ENCODE results near the gene PPIE. TPM values are rescaled to one million over a fixed set of nuclear protein-coding genes. Genes with fewer than 3 reads are reported as not detected.

The PPIE gene
- total and polyA plus RNA-seq, 2 of the 8 experiments (the other 6 are each of a cell fraction or from before 2014, with no cell fraction given), result 38.9 to 56.1 TPM

GRCh38 chr1:39762550-39763540, 24.2 kb downstream of the PPIE start (continued):
- TF ChIP-seq, protein P1, sequence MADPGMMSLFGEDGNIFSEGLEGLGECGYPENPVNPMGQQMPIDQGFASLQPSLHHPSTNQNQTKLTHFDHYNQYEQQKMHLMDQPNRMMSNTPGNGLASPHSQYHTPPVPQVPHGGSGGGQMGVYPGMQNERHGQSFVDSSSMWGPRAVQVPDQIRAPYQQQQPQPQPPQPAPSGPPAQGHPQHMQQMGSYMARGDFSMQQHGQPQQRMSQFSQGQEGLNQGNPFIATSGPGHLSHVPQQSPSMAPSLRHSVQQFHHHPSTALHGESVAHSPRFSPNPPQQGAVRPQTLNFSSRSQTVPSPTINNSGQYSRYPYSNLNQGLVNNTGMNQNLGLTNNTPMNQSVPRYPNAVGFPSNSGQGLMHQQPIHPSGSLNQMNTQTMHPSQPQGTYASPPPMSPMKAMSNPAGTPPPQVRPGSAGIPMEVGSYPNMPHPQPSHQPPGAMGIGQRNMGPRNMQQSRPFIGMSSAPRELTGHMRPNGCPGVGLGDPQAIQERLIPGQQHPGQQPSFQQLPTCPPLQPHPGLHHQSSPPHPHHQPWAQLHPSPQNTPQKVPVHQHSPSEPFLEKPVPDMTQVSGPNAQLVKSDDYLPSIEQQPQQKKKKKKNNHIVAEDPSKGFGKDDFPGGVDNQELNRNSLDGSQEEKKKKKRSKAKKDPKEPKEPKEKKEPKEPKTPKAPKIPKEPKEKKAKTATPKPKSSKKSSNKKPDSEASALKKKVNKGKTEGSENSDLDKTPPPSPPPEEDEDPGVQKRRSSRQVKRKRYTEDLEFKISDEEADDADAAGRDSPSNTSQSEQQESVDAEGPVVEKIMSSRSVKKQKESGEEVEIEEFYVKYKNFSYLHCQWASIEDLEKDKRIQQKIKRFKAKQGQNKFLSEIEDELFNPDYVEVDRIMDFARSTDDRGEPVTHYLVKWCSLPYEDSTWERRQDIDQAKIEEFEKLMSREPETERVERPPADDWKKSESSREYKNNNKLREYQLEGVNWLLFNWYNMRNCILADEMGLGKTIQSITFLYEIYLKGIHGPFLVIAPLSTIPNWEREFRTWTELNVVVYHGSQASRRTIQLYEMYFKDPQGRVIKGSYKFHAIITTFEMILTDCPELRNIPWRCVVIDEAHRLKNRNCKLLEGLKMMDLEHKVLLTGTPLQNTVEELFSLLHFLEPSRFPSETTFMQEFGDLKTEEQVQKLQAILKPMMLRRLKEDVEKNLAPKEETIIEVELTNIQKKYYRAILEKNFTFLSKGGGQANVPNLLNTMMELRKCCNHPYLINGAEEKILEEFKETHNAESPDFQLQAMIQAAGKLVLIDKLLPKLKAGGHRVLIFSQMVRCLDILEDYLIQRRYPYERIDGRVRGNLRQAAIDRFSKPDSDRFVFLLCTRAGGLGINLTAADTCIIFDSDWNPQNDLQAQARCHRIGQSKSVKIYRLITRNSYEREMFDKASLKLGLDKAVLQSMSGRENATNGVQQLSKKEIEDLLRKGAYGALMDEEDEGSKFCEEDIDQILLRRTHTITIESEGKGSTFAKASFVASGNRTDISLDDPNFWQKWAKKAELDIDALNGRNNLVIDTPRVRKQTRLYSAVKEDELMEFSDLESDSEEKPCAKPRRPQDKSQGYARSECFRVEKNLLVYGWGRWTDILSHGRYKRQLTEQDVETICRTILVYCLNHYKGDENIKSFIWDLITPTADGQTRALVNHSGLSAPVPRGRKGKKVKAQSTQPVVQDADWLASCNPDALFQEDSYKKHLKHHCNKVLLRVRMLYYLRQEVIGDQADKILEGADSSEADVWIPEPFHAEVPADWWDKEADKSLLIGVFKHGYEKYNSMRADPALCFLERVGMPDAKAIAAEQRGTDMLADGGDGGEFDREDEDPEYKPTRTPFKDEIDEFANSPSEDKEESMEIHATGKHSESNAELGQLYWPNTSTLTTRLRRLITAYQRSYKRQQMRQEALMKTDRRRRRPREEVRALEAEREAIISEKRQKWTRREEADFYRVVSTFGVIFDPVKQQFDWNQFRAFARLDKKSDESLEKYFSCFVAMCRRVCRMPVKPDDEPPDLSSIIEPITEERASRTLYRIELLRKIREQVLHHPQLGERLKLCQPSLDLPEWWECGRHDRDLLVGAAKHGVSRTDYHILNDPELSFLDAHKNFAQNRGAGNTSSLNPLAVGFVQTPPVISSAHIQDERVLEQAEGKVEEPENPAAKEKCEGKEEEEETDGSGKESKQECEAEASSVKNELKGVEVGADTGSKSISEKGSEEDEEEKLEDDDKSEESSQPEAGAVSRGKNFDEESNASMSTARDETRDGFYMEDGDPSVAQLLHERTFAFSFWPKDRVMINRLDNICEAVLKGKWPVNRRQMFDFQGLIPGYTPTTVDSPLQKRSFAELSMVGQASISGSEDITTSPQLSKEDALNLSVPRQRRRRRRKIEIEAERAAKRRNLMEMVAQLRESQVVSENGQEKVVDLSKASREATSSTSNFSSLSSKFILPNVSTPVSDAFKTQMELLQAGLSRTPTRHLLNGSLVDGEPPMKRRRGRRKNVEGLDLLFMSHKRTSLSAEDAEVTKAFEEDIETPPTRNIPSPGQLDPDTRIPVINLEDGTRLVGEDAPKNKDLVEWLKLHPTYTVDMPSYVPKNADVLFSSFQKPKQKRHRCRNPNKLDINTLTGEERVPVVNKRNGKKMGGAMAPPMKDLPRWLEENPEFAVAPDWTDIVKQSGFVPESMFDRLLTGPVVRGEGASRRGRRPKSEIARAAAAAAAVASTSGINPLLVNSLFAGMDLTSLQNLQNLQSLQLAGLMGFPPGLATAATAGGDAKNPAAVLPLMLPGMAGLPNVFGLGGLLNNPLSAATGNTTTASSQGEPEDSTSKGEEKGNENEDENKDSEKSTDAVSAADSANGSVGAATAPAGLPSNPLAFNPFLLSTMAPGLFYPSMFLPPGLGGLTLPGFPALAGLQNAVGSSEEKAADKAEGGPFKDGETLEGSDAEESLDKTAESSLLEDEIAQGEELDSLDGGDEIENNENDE (IDR thresholded peaks at IDR 0.05; ENCODE audit: insufficient replicate concordance, low read length), result no peak
- no peak for TF ChIP-seq TCF12 (IDR thresholded peaks at IDR 0.05; ENCODE audit: low read depth, low read length)
- no peak for TF ChIP-seq YY1 (IDR thresholded peaks at IDR 0.05; ENCODE audit: low read depth, low read length)
- no peak for TF ChIP-seq CTBP2 (IDR thresholded peaks at IDR 0.05; ENCODE audit: borderline replicate concordance, insufficient read depth, insufficient read length, low read length)
- no peak for TF ChIP-seq POLR2A (IDR thresholded peaks at IDR 0.05; ENCODE audit: control extremely low read depth in 1 of 2, low read depth in 2 of 2, low read length in 2 of 2)
- TF ChIP-seq POLR2AphosphoS5 (IDR thresholded peaks at IDR 0.05; ENCODE audit: low read depth, low read length), result no peak
- no peak for TF ChIP-seq JUND (IDR thresholded peaks at IDR 0.05; ENCODE audit: low read length)
- no peak for TF ChIP-seq SP1 (IDR thresholded peaks at IDR 0.05; ENCODE audit: low read depth, low read length)
- no peak for TF ChIP-seq KDM4A (IDR thresholded peaks at IDR 0.05; ENCODE audit: low read depth, low read length, severe bottlenecking)
- no peak for TF ChIP-seq KDM1A (IDR thresholded peaks at IDR 0.05; ENCODE audit: borderline replicate concordance, low read length)
